ENCODE measurements around the gene ZFR.
"Not testable (repeated sequence)": the region's sequence is repeated elsewhere in the genome, so short reads cannot be mapped to it uniquely, and the experiment has no call there.

The ZFR gene

GRCh38 chr5:32323741-32324140 is 120.8 kb downstream of the ZFR start:
- TF ChIP-seq CTCF (IDR thresholded peaks at IDR 0.05; ENCODE audit: extremely low read depth, insufficient read depth, missing control alignments): no peak
- in situ Hi-C loops (cut with MboI; ENCODE audit: low pct_unique_long_range_greater_than_20kb, low sequenced_read_pairs, unreplicated experiment): no loop called here

GRCh38 chr5:32322882-32323281 is 121.7 kb downstream of the ZFR start:
- in situ Hi-C loops (cut with MboI; ENCODE audit: low pct_unique_long_range_greater_than_20kb, low sequenced_read_pairs, unreplicated experiment): no loop called here
- no peak for DNase-seq (ENCODE audit: low spot score)
- TF ChIP-seq CTCF (IDR thresholded peaks at IDR 0.05; ENCODE audit: extremely low read depth, insufficient read depth, missing control alignments): no peak

More at GRCh38 chr5:32323741-32324140, 120.8 kb downstream of the ZFR start:
- DNase-seq (ENCODE audit: low spot score): no peak

- DNase-seq (ENCODE audit: low spot score); in situ Hi-C loops (cut with MboI; ENCODE audit: low pct_unique_long_range_greater_than_20kb, low sequenced_read_pairs, unreplicated experiment): not testable (repeated sequence)
Measured at GRCh38 chr5:32321787-32322186, 122.8 kb downstream of the ZFR start.

- TF ChIP-seq CTCF (IDR thresholded peaks at IDR 0.05; ENCODE audit: extremely low read depth, insufficient read depth, missing control alignments): no peak
- no peak for DNase-seq (ENCODE audit: low spot score)
- in situ Hi-C loops (cut with MboI; ENCODE audit: low pct_unique_long_range_greater_than_20kb, low sequenced_read_pairs, unreplicated experiment): no loop called here
Measured at GRCh38 chr5:32320576-32320975, 124.0 kb downstream of the ZFR start.

- TF ChIP-seq CTCF (IDR thresholded peaks at IDR 0.05; ENCODE audit: extremely low read depth, insufficient read depth, missing control alignments): no peak
- no peak for DNase-seq (ENCODE audit: low spot score)
- in situ Hi-C loops (cut with MboI; ENCODE audit: low pct_unique_long_range_greater_than_20kb, low sequenced_read_pairs, unreplicated experiment): no loop called here
Measured at GRCh38 chr5:32319926-32320543, 124.5 kb downstream of the ZFR start.

GRCh38 chr5:32319392-32319791 is 125.1 kb downstream of the ZFR start:
- DNase-seq (ENCODE audit: low spot score): no peak
- in situ Hi-C loops (cut with MboI; ENCODE audit: low pct_unique_long_range_greater_than_20kb, low sequenced_read_pairs, unreplicated experiment): no loop called here
- TF ChIP-seq CTCF (IDR thresholded peaks at IDR 0.05; ENCODE audit: extremely low read depth, insufficient read depth, missing control alignments): no peak

- in situ Hi-C loops (cut with MboI; ENCODE audit: low pct_unique_long_range_greater_than_20kb, low sequenced_read_pairs, unreplicated experiment): no loop called here
- TF ChIP-seq CTCF (IDR thresholded peaks at IDR 0.05; ENCODE audit: extremely low read depth, insufficient read depth, missing control alignments): no peak
- DNase-seq (ENCODE audit: low spot score): no peak
Measured at GRCh38 chr5:32317041-32317440, 127.5 kb downstream of the ZFR start.
